Measurements from ENCODE around the gene CYP46A1.

The CYP46A1 gene

DNA sequence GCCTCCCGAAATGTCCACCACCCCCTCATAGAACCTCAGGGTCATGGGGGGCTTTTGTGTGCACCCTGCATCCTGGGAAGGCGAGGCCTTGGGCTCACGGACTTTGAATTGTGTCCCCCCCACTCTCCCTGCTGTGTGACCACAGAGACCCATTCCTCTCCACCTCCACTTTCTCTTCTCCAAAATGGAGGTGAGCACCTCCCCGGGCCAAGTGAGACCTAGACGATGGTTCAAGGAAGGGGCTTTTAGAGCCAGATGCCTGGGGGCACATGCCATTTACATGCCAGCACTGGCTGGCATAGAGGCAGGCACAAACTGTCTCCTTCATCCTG lies 33.5 kb downstream of the CYP46A1 start:
- H3K4me3 ChIP-seq (ENCODE audit: low read depth, low read length), result no peak overlapping the region
- TF ChIP-seq, protein P1, sequence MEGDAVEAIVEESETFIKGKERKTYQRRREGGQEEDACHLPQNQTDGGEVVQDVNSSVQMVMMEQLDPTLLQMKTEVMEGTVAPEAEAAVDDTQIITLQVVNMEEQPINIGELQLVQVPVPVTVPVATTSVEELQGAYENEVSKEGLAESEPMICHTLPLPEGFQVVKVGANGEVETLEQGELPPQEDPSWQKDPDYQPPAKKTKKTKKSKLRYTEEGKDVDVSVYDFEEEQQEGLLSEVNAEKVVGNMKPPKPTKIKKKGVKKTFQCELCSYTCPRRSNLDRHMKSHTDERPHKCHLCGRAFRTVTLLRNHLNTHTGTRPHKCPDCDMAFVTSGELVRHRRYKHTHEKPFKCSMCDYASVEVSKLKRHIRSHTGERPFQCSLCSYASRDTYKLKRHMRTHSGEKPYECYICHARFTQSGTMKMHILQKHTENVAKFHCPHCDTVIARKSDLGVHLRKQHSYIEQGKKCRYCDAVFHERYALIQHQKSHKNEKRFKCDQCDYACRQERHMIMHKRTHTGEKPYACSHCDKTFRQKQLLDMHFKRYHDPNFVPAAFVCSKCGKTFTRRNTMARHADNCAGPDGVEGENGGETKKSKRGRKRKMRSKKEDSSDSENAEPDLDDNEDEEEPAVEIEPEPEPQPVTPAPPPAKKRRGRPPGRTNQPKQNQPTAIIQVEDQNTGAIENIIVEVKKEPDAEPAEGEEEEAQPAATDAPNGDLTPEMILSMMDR (IDR thresholded peaks at IDR 0.05; ENCODE audit: low read depth, low read length), result no peak

DNA sequence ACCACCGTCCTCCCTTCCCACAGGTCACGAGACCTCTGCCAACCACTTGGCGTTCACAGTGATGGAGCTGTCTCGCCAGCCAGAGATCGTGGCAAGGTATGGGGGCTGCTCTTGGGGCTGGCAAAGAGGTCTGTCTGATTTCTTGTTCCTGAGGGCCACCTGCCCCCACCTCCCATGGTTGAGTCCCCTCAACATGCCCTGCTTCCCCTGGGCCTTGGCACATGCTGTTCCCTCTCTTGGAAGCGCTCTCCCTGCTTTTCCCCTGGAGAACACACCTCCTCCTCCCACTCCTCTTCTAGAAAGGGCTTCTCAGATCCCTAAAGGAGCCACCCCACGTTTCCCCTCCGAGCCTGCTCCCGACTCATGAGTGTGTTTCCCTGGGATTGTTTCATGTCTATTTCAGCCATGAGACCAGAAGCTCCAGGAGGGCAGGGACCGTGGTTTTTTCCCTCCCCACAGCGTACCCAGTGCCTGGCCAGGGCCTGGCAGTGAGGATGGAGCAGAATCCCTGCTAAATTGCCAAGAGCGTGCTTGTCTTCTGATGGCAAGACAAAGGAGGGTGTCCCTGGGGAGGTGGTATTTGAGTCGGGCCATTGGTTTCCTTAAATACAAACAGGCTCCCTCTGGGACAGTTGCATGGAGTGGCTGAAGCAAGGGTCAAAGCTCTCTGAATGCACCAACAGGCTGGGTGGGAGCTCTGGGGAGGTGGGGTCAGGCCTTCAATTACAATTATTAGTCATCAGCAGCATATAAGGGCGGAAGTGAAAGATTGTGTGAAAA lies 34.1 kb downstream of the CYP46A1 start:
- no peak overlapping the region for H3K4me3 ChIP-seq (ENCODE audit: low read depth, low read length)
- TF ChIP-seq, protein P1 (IDR thresholded peaks at IDR 0.05; ENCODE audit: low read depth, low read length), result no peak

DNA sequence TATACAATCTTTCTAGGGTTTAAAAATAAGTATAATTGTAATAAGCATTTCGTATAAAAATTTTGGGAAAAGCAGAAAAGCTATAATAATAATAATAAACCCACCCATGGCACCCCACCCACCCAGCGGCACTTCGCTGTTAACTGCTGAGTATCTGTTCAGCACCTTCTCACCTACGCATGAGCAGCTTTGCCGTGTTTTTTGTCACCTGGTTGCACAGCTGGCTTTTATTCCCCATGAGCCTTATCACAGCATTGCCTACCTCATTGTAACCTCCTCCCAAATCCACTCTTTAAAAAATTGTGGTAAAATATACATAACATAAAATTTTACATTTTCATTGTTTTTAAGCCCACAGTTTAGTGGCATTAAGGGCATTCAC lies 34.7 kb downstream of the CYP46A1 start:
- TF ChIP-seq, protein P1 (IDR thresholded peaks at IDR 0.05; ENCODE audit: low read depth, low read length), result no peak
- H3K4me3 ChIP-seq (ENCODE audit: low read depth, low read length), result no peak overlapping the region

- H3K4me3 ChIP-seq (ENCODE audit: low read depth, low read length), result no peak overlapping the region
- TF ChIP-seq, protein P1 (IDR thresholded peaks at IDR 0.05; ENCODE audit: low read depth, low read length), result no peak
Measured at GRCh38 chr14:99720941-99721791, 37.1 kb downstream of the CYP46A1 start.

DNA sequence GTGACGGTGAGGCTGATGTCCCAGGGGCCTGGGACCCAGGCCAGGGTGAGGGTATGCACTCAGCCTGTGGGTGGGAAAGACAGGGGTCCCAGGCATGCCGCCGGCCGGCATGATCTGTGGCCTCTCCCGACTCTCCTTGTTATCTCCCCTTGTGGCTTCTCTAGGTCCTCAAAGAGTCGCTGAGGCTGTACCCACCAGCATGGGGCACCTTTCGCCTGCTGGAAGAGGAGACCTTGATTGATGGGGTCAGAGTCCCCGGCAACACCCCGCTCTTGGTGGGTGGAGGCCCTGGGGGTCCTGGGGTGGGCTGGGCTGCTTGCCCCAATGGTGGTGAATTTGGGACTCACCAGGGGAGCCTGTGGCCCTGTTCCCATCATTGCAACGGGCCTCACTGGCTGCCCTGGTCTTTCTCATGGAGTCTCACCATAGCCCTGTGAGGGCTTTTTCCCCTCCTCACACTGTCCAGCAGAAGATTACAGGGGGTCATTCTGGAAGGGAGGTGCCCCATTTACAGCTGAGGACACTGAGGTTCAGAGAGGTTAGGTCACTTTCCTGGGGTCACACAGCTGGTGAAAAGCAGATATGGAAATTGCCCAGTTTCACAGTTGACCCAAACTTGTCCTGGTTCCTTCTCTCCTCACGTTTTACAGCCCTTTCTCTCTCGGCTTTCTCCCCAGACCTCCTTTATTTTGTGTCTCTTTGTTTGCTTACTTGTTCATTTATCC lies 37.9 kb downstream of the CYP46A1 start:
- TF ChIP-seq, protein P1 (IDR thresholded peaks at IDR 0.05; ENCODE audit: low read depth, low read length), result no peak
- no peak overlapping the region for H3K4me3 ChIP-seq (ENCODE audit: low read depth, low read length)

DNA sequence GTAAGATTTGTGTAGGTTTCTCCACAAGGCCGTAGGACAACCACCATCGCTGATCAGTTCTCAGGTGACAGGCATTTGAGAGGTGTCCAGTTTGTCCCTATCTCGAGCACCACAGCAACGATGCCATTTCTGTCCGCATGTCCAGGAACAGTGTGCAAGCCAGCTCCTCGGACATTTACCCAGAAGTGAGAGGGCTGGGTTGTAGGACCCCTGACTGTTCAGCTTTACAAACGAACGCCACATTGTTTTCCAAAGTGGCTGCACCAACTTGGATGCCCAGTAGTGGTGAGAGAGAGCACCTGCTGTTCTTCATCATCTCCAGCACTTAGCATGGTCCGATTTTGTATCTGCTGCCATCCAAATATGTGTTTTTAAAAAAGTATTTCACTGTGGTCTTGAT lies 38.6 kb downstream of the CYP46A1 start:
- TF ChIP-seq, protein P1 (IDR thresholded peaks at IDR 0.05; ENCODE audit: low read depth, low read length), result no peak

More for the DNA sequence above, 38.6 kb downstream of the CYP46A1 start:
- H3K4me3 ChIP-seq (ENCODE audit: low read depth, low read length), result no peak overlapping the region

Measured in WI38 (cell line).